PC-3 (cell line): ENCODE data around the gene ARHGEF18. TPM values are rescaled to one million over a fixed set of nuclear protein-coding genes. Genes with fewer than 3 reads are reported as not detected.
A peak's percentile ranks its signal among the peaks of the same experiment; 100 is the strongest.
"Not testable (repeated sequence)": the region's sequence is repeated elsewhere in the genome, so short reads cannot be mapped to it uniquely, and the experiment has no call there.

Experiments
- ATAC-seq: fragments of 200-7000 bp; cut with Tn5 transposase; 2 replicates; pipeline ENCODE4 v1.9.1; 2020; ENCODE audit warnings: mild to moderate bottlenecking, moderate library complexity
- BruUV-seq: library from RNA; stranded (reverse); fragments of 400-500 nt; replicated peaks from 2 replicates; lab custom pipeline; 2021; lab: Mats Ljungman, UMichigan
- CTCF ChIA-PET: fragments of 300-600 bp; sonication (Branson Sonifier 250); formaldehyde crosslinking; loops from one replicate; lab custom pipeline; 2022; ENCODE audit warnings: antibody characterized with exemption; lab: Charles Lee
- POLR2A ChIA-PET: fragments of 300-600 bp; sonication (Branson Sonifier 250); formaldehyde crosslinking; loops from one replicate; lab custom pipeline; 2022; ENCODE audit warnings: antibody characterized with exemption; ENCODE audit not compliant: unreplicated experiment; lab: Charles Lee
- DNase-seq: peaks from one replicate; pipeline ENCODE4 v3.0.0-alpha.2; 2015
- H2AFZ ChIP-seq: fragments of 300-600 bp; sonication (generic); 2 replicates; pipeline ENCODE4 v1.6.0; 2016; ENCODE audit warnings: antibody characterized with exemption, low read length
- H3F3A ChIP-seq: fragments of 300-600 bp; sonication (generic); one replicate; pipeline ENCODE4 v1.6.0; 2017; ENCODE audit warnings: antibody characterized with exemption, low read length, control low read depth, mild to moderate bottlenecking; ENCODE audit not compliant: unreplicated experiment
- H3K27ac ChIP-seq: fragments of 300-600 bp; sonication (generic); 2 replicates; pipeline ENCODE4 v1.5.1; 2016; ENCODE audit warnings: mild to moderate bottlenecking, low read length
- H3K27me3 ChIP-seq: fragments of 300-600 bp; sonication (generic); 2 replicates; pipeline ENCODE4 v1.6.1; 2016; ENCODE audit warnings: low read length, mixed read lengths
- H3K36me3 ChIP-seq: fragments of 300-600 bp; sonication (generic); 2 replicates; pipeline ENCODE4 v1.6.1; 2016; ENCODE audit warnings: low read depth, mixed run types, low read length, mixed read lengths
- H3K4me1 ChIP-seq: fragments of 300-600 bp; sonication (generic); 2 replicates; pipeline ENCODE4 v1.5.1; 2016; ENCODE audit warnings: low read length; ENCODE audit not compliant: insufficient read depth
- H3K4me2 ChIP-seq: fragments of 300-600 bp; sonication (generic); 2 replicates; pipeline ENCODE4 v1.6.0; 2016; ENCODE audit warnings: low read length
- H3K4me3 ChIP-seq: fragments of 300-600 bp; sonication (generic); 2 replicates; pipeline ENCODE4 v1.5.1; 2016; ENCODE audit warnings: mild to moderate bottlenecking, low read length, mixed read lengths
- H3K79me2 ChIP-seq: fragments of 300-600 bp; sonication (generic); 2 replicates; pipeline ENCODE4 v1.6.1; 2017; ENCODE audit warnings: low read length, mixed read lengths
- H3K9ac ChIP-seq: fragments of 300-600 bp; sonication (generic); 2 replicates; pipeline ENCODE4 v1.6.0; 2016; ENCODE audit warnings: mild to moderate bottlenecking, low read length
- H3K9me2 ChIP-seq: fragments of 300-600 bp; sonication (generic); replicated peaks from 2 replicates; pipeline ENCODE4 v1.6.1; 2016; ENCODE audit warnings: mixed run types, low read length, mixed read lengths
- H3K9me3 ChIP-seq: fragments of 300-600 bp; sonication (generic); 2 replicates; pipeline ENCODE4 v1.6.1; 2016; ENCODE audit warnings: low read length, mixed read lengths
- H4K20me1 ChIP-seq: fragments of 300-600 bp; sonication (generic); 2 replicates; pipeline ENCODE4 v1.6.1; 2016; ENCODE audit warnings: low read length, mixed read lengths
- CTCF ChIP-seq: fragments of 300-600 bp; sonication (generic); conservative IDR thresholded peaks from 2 replicates; pipeline ENCODE4 v1.5.1; 2017; ENCODE audit warnings: antibody characterized with exemption, low read depth, mild to moderate bottlenecking, low read length
- EZH2 ChIP-seq: fragments of 300-600 bp; sonication (generic); IDR thresholded peaks from one replicate; pipeline ENCODE4 v1.6.1; 2017; ENCODE audit warnings: antibody characterized with exemption, mild to moderate bottlenecking, low read length; ENCODE audit not compliant: unreplicated experiment
- EZH2phosphoT487 ChIP-seq: fragments of 300-600 bp; sonication (generic); IDR thresholded peaks from 2 replicates; pipeline ENCODE4 v1.6.1; 2018; ENCODE audit warnings: mild to moderate bottlenecking, antibody characterized with exemption, low read length, borderline replicate concordance
- intact Hi-C: fragments of 100-400 bp; cut with micrococcal nuclease; formaldehyde crosslinking; loops from 2 replicates; pipeline ENCODE4 v1.9.0; 2023
- total RNA-seq: library from RNA; depleted of rRNA; stranded (reverse); fragments of >200 nt; gene quantifications from 2 replicates; pipeline ENCODE4 v1.2.3, GENCODE V29; 2014

Gene ARHGEF18
- total RNA-seq, 1 experiment from 2014 or later: 65.1 TPM

GRCh38 chr19:7346488-7346971 is 2.2 kb upstream of the ARHGEF18 start:
- ATAC-seq: peak; percentile 27
- intact Hi-C loops: no loop called here
- Histone ChIP-seq H3K27ac (no peak overlapping the region), H3K79me2 (no peaks in the 10 kb centered on the region), H3K4me3 (no peak overlapping the region), H3K4me2 (no peak overlapping the region), H3K9ac (no peak overlapping the region), H2AFZ (no peak overlapping the region), H4K20me1 (no peaks in the 10 kb centered on the region), H3K4me1 (0 out of 2 replicates have a peak, but pooled peaks cover 7% of the 10 kb centered on the region), H3K9me3 (no peaks in the 10 kb centered on the region), H3F3A (no peaks in the 10 kb centered on the region), H3K27me3 (peaks cover 6% of the 10 kb centered on the region; the same call in 1 of the 2 replicates), H3K9me2 (no peaks in the 10 kb centered on the region), H3K36me3 (no peaks in the 10 kb centered on the region)
- no TSS peak for BruUV-seq
- TF ChIP-seq CTCF (no peak), EZH2phosphoT487 (no peak), EZH2 (no peak)
- DNase-seq: no peak
- CTCF ChIA-PET: no interaction called here
- POLR2A ChIA-PET: no interaction called here

- POLR2A ChIA-PET, BruUV-seq, H4K20me1 ChIP-seq, ATAC-seq, H3F3A ChIP-seq, CTCF ChIA-PET, H3K4me3 ChIP-seq, H3K4me2 ChIP-seq, H3K36me3 ChIP-seq, H3K9ac ChIP-seq, H3K4me1 ChIP-seq, H3K9me3 ChIP-seq, H3K79me2 ChIP-seq, H3K27me3 ChIP-seq, H3K27ac ChIP-seq, H3K9me2 ChIP-seq, H2AFZ ChIP-seq, intact Hi-C loops: not testable (repeated sequence)
- DNase-seq: peak; percentile 32
Measured at GRCh38 chr19:7346997-7347396, 1.7 kb upstream of the ARHGEF18 start.

GRCh38 chr19:7349231-7349591 is 474 bp downstream of the ARHGEF18 start:
- H3K9ac ChIP-seq: no peak overlapping the region
- H3F3A ChIP-seq: no peaks in the 10 kb centered on the region
- intact Hi-C loops: no loop called here
- H3K9me3 ChIP-seq: no peaks in the 10 kb centered on the region
- no TSS peak for BruUV-seq
- H3K79me2 ChIP-seq: no peaks in the 10 kb centered on the region
- no peak overlapping the region for H3K4me3 ChIP-seq
- 0 out of 2 replicates have a peak, but pooled peaks cover 7% of the 10 kb centered on the region for H3K4me1 ChIP-seq
- H3K9me2 ChIP-seq: no peaks in the 10 kb centered on the region
- no peaks in the 10 kb centered on the region for H4K20me1 ChIP-seq
- no peak for ATAC-seq
- no peak for DNase-seq
- H3K4me2 ChIP-seq: no peak overlapping the region
- peaks cover 6% of the 10 kb centered on the region; the same call in 1 of the 2 replicates for H3K27me3 ChIP-seq
- no peak overlapping the region for H3K27ac ChIP-seq
- TF ChIP-seq EZH2phosphoT487 (no peak), EZH2 (no peak), CTCF (no peak)
- ChIA-PET POLR2A (no interaction called here), CTCF (interaction anchor here (0.6 kb wide), 1 partner anchor 48 kb away, joined by 9 read pairs; no protein-coding TSS in a partner anchor)
- H2AFZ ChIP-seq: no peak overlapping the region
- no peaks in the 10 kb centered on the region for H3K36me3 ChIP-seq
